H1 (cell line): ENCODE results near the gene LRRK1. TPM values are rescaled to one million over a fixed set of nuclear protein-coding genes. Genes with fewer than 3 reads are reported as not detected.

ENCODE experiments used
- ASH2L ChIP-seq: fragments of 200-600, 300-600 bp; sonication (generic); IDR thresholded peaks from one replicate; pipeline ENCODE4 v1.7.1; 2017; ENCODE audit warnings: low read length
- BCL11A ChIP-seq, 2 experiments: IDR thresholded peaks; one replicate each; pipeline ENCODE4 v1.6.1; 2011; ENCODE audit warnings: low read depth in 2 of 2, low read length in 2 of 2, mild to moderate bottlenecking in 2 of 2
- CHD1 ChIP-seq: IDR thresholded peaks from 2 replicates; pipeline ENCODE4 v1.6.1; 2012; ENCODE audit warnings: low read depth, low read length, improper control_type of control experiment
- CTBP2 ChIP-seq: IDR thresholded peaks from 2 replicates; pipeline ENCODE4 v1.7.0; 2011; ENCODE audit warnings: borderline replicate concordance, mild to moderate bottlenecking, moderate library complexity, mixed read lengths, low read length; ENCODE audit not compliant: insufficient read depth, insufficient read length
- RFX5 ChIP-seq: IDR thresholded peaks from 2 replicates; pipeline ENCODE4 v1.6.1; 2011; ENCODE audit warnings: low read depth, low read length, improper control_type of control experiment, borderline replicate concordance
- SAP30 ChIP-seq: fragments of 300-600 bp; sonication (generic); IDR thresholded peaks from 2 replicates; pipeline ENCODE4 v1.7.1; 2012; ENCODE audit warnings: low read length, moderate library complexity, mild to moderate bottlenecking, inconsistent platforms; ENCODE audit not compliant: insufficient read depth, insufficient replicate concordance
- SRF ChIP-seq: IDR thresholded peaks from 2 replicates; pipeline ENCODE4 v1.6.1; 2011; ENCODE audit warnings: mild to moderate bottlenecking, low read depth, low read length, moderate library complexity
- TAF7 ChIP-seq: optimal IDR thresholded peaks from 2 replicates; pipeline ENCODE3; 2011; ENCODE audit warnings: low read depth, mild to moderate bottlenecking, inconsistent platforms, low read length, moderate library complexity, borderline replicate concordance
- TCF12 ChIP-seq: IDR thresholded peaks from 2 replicates; pipeline ENCODE4 v1.6.1; 2011; ENCODE audit warnings: low read depth, mild to moderate bottlenecking, low read length
- YY1 ChIP-seq: IDR thresholded peaks from 2 replicates; pipeline ENCODE4 v1.6.1; 2011; ENCODE audit warnings: low read depth, mild to moderate bottlenecking, low read length
- polyA plus RNA-seq, 7 experiments: library from polyadenylated mRNA; depleted of rRNA in 3 of 7; stranded (reverse) in 5 of 7; unstranded in 2 of 7; fragments of >200 nt in 5 of 7; fragments of 200-250 nt in 2 of 7; gene quantifications; 1 replicate in 5 of 7; 2 replicates in 1 of 7; 4 replicates in 1 of 7; pipeline versions ENCODE4 v1.2.1 to v1.2.3, GENCODE V29; 2011 to 2013; ENCODE audit warnings: missing spikeins in 2 of 7, mixed read lengths in 2 of 7
- total RNA-seq: library from RNA; stranded (reverse); fragmentation: NEBNext Ultra II Directional; extraction: Animal tissue kit (Norgen Biotek cat#: 25700); gene quantifications from 2 replicates; pipeline ENCODE4 v1.2.1, GENCODE V29; 2021

LRRK1 gene
- total and polyA plus RNA-seq, 2 of the 8 experiments (the other 6 are each of a cell fraction or from before 2014, with no cell fraction given): 1.2 to 3.6 TPM

DNA sequence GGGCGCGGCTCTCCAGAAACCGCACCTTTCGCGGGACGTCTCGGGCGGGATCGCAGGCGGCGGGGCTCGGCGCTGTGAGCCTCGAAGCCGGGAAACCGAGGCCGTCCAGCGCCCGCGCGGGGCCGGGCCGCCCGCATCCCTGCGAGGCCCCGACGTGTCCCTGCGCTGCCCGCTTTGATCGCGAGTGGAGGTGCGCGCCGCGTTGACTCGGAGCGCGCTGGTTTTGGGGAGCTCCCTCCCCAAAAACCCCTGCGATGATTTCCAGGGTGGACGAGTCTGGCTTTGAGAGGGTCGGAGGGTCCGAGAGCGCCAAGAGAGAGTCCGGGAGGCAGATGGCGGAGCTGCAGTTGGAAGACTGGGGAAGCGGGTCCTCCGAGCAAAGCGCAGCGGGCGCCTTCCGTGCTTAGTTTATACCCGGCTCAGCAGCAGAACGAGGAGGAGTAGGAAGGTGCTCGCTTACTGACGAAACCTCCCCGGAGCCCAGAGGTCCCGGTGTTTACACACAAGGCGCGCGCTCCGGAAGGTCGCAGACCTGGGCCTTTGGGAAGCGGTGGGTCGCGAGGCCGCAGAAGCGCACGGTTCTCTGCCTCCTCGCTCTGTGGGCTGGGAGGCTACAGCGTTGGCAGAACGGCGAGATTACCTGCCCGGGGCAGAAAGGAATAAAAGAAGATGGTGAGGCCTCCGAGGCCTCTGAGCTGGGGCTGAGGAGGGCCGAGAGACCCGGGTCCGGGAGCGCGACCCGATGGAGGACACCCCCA lies 38.8 kb upstream of the LRRK1 start (continued):
- TF ChIP-seq ASH2L (peak; percentile 62), RFX5 (no peak), TCF12 (no peak), YY1 (no peak), TAF7 (no peak), CTBP2 (no peak), BCL11A (IDR thresholded peaks at IDR 0.05; ENCODE audit: low read depth in 2 of 2, low read length in 2 of 2) (no peak), CHD1 (no peak), SRF (no peak), SAP30 (no peak)
